ENCODE measurements around the gene KIAA0319L.

The KIAA0319L gene

GRCh38 chr1:35570589-35571137 is 13.5 kb upstream of the KIAA0319L start:
- no peaks in the 10 kb centered on the region for H3K36me3 ChIP-seq
- no peak for TF ChIP-seq CTCF (IDR thresholded peaks at IDR 0.05)
- peaks cover 11 to 16% of the 10 kb centered on the region in 2 experiments for H3K4me1 ChIP-seq (ENCODE audit: control insufficient read depth in 1 of 2, insufficient read depth in 1 of 2, low read depth in 1 of 2, low read length in 1 of 2)
- H3K9me3 ChIP-seq: no peaks in the 10 kb centered on the region
- H3K27ac ChIP-seq: no peak overlapping the region
- peaks cover 33% of the 10 kb centered on the region for H3K27me3 ChIP-seq
- no peak overlapping the region for H3K4me3 ChIP-seq (ENCODE audit: low read depth in 1 of 2, low read length in 1 of 2)

DNA sequence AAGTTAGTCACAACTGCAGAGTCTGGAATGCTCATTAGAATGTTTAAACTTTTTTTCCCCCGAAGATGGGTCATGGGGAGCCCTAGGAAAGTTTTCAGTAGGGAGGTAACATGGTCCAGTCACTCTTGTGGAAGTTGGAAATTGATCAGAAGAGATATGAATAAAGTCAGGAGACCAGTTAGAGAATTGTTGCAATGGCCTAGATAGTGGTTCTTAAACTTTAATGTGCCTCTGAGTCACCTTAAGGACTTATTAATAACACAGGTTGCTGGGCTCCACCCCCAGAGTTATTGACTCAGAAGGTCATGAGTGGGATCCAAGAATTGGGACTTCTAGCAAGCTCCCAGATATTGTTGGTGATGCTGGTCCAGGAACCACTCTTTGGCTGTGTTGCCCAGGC is 12.7 kb upstream of the KIAA0319L start:
- H3K9me3 ChIP-seq: no peaks in the 10 kb centered on the region
- no peak overlapping the region for H3K4me3 ChIP-seq (ENCODE audit: low read depth in 1 of 2, low read length in 1 of 2)
- H3K27ac ChIP-seq: no peak overlapping the region
- H3K4me1 ChIP-seq (ENCODE audit: control insufficient read depth in 1 of 2, insufficient read depth in 1 of 2, low read depth in 1 of 2, low read length in 1 of 2): peaks cover 9 to 16% of the 10 kb centered on the region in 2 experiments
- peaks cover 31% of the 10 kb centered on the region for H3K27me3 ChIP-seq
- no peak for TF ChIP-seq CTCF (IDR thresholded peaks at IDR 0.05)
- H3K36me3 ChIP-seq: no peaks in the 10 kb centered on the region

- Histone ChIP-seq H3K27me3 (peaks cover 22% of the 10 kb centered on the region), H3K4me1 (ENCODE audit: control insufficient read depth in 1 of 2, insufficient read depth in 1 of 2, low read depth in 1 of 2, low read length in 1 of 2) (peaks cover 18 to 23% of the 10 kb centered on the region in 2 experiments), H3K36me3 (no peaks in the 10 kb centered on the region), H3K4me3 (ENCODE audit: low read depth in 1 of 2, low read length in 1 of 2) (no peak overlapping the region), H3K9me3 (no peaks in the 10 kb centered on the region), H3K27ac (no peak overlapping the region)
- TF ChIP-seq CTCF (IDR thresholded peaks at IDR 0.05): peak; percentile 84
Observed at GRCh38 chr1:35568975-35569395, 11.8 kb upstream of the KIAA0319L start.

DNA sequence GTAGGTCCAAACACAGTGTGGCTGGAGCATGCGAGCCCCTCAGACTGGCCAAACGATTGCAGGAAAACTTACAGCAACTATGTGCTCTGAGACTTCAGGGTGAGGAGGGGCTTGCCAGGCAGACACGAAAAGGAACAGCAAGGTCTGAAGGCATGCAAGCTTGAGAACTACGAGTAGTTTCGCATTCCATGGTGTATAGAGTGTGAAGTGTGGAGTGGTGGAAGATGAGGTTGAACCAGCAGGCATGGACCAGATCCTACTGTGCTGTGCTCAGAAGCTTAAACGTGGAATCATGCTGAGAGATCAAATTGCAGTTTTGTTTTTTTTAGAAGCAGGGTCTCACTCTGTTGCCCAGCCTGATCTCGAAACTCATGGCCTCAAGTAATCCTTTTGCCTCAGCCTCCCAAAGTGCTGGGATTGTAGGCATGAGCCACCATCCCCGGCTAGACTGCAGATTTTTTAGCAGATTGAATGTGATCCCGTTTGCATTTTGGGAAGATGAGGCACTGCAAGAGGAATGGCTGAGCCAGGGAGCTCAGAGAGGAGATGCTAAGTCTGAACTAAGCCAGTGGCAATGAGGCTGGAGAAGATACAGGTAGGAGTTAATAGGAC is 10.8 kb upstream of the KIAA0319L start:
- Histone ChIP-seq H3K4me3 (ENCODE audit: low read depth in 1 of 2, low read length in 1 of 2) (no peak overlapping the region), H3K4me1 (ENCODE audit: control insufficient read depth in 1 of 2, insufficient read depth in 1 of 2, low read depth in 1 of 2, low read length in 1 of 2) (peaks cover 17 to 24% of the 10 kb centered on the region in 2 experiments), H3K36me3 (no peaks in the 10 kb centered on the region), H3K27ac (no peak overlapping the region), H3K9me3 (no peaks in the 10 kb centered on the region), H3K27me3 (peaks cover 13% of the 10 kb centered on the region)
- no peak for TF ChIP-seq CTCF (IDR thresholded peaks at IDR 0.05)

GRCh38 chr1:35565742-35566133 is 8.5 kb upstream of the KIAA0319L start:
- H3K4me1 ChIP-seq (ENCODE audit: control insufficient read depth in 1 of 2, insufficient read depth in 1 of 2, low read depth in 1 of 2, low read length in 1 of 2): peaks cover 24 to 27% of the 10 kb centered on the region in 2 experiments
- no peak overlapping the region for H3K27ac ChIP-seq
- H3K36me3 ChIP-seq: no peaks in the 10 kb centered on the region
- no peaks in the 10 kb centered on the region for H3K27me3 ChIP-seq
- H3K9me3 ChIP-seq: no peaks in the 10 kb centered on the region
- H3K4me3 ChIP-seq (ENCODE audit: low read depth in 1 of 2, low read length in 1 of 2): no peak overlapping the region
- TF ChIP-seq CTCF (IDR thresholded peaks at IDR 0.05): no peak

All from neutrophil (primary cell).